ENCODE results near the gene SULT2B1.
"Not testable (repeated sequence)": the region's sequence is repeated elsewhere in the genome, so short reads cannot be mapped to it uniquely, and the experiment has no call there.

The SULT2B1 gene

GRCh38 chr19:48624791-48625723 is 73.1 kb downstream of the SULT2B1 start:
- FAIRE-seq, result no peak

GRCh38 chr19:48625891-48626327 is 73.9 kb downstream of the SULT2B1 start:
- FAIRE-seq, result no peak

- FAIRE-seq, result no peak
These were observed 75.4 kb downstream of the SULT2B1 start for GRCh38 chr19:48627201-48627864.

- FAIRE-seq, result no peak
These were observed 75.9 kb downstream of the SULT2B1 start for GRCh38 chr19:48627865-48628314.

- FAIRE-seq, result no peak
These were observed 76.7 kb downstream of the SULT2B1 start for GRCh38 chr19:48628486-48629296.

- no peak for FAIRE-seq
These were observed 77.3 kb downstream of the SULT2B1 start for GRCh38 chr19:48629297-48629598.

- no peak for FAIRE-seq
These were observed 77.8 kb downstream of the SULT2B1 start for GRCh38 chr19:48629599-48630295.

- no peak for FAIRE-seq
These were observed 78.5 kb downstream of the SULT2B1 start for GRCh38 chr19:48630296-48631063.

GRCh38 chr19:48631225-48631624 is 79.3 kb downstream of the SULT2B1 start:
- no peak for FAIRE-seq

GRCh38 chr19:48632286-48632685 is 80.3 kb downstream of the SULT2B1 start:
- not testable (repeated sequence) for FAIRE-seq

GRCh38 chr19:48632692-48633147 is 80.7 kb downstream of the SULT2B1 start:
- FAIRE-seq, result no peak

GRCh38 chr19:48633148-48634035 is 81.4 kb downstream of the SULT2B1 start:
- no peak for FAIRE-seq

GRCh38 chr19:48634036-48634342 is 82.0 kb downstream of the SULT2B1 start:
- FAIRE-seq, result no peak

- peak; percentile 75 for FAIRE-seq
These were observed 82.7 kb downstream of the SULT2B1 start for GRCh38 chr19:48634424-48635262.

GRCh38 chr19:48635263-48635965 is 83.4 kb downstream of the SULT2B1 start:
- FAIRE-seq, result no peak

GRCh38 chr19:48635966-48636858 is 84.2 kb downstream of the SULT2B1 start:
- FAIRE-seq, result no peak

- no peak for FAIRE-seq
These were observed 85.0 kb downstream of the SULT2B1 start, which contains the start of gene DBP for GRCh38 chr19:48636859-48637448. Gene DBP, minus strand, starts transcription at chr19:48637379. Its CDS starts 385 bp downstream, at chr19:48636994.
